HPDE6-E6E7 (cell line): Measurements from ENCODE around the gene DPH7.
"Not testable (repeated sequence)": the region's sequence is repeated elsewhere in the genome, so short reads cannot be mapped to it uniquely, and the experiment has no call there.

ENCODE experiments used
- DNase-seq: peaks from one replicate; pipeline ENCODE4 v3.0.0; 2011; ENCODE audit warnings: missing footprints; ENCODE audit errors: extremely low spot score

The DPH7 gene

DNA sequence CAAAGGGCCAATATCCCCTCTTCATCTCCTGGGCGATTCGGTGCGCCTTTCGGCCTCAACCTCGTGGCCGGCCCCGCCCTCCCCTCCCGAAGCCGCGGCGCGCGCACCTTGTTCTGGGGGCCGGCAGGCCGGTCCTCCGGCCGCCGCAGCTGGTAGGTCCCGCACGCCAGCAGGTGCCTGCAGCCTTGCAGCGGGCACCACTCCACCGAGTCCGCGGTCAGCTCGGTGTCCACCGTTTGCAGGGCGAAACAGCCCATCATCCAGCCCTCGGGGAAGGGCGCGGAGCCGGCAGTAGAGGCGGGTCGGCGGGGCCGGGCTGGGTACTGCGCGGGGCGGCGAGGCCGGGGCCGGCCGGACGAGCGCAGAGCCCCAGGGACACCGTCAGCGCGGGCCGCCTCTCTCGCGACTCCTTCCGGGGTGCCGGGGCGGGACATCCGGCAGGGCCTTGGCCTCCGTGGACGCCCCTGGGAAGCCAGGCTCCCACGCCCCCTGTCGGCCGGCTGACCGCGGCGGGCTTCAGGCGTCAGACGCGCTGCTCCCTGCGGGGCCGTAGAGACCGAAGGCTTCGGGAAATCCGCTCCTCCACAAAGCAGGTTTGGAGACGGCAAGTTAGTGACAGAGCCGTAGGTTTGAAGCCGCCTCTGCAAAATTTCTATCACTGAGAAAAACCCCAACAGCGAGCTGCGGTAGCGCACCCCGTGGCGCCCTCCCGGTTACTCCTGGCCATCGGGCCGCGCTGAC, at the start of gene DPH7:
TSS of gene DPH7 (minus strand) at position 408 of the 741 bp plus-strand sequence. CDS start at position 260, 148 bp downstream.
- peak; percentile 97 for DNase-seq

DNA sequence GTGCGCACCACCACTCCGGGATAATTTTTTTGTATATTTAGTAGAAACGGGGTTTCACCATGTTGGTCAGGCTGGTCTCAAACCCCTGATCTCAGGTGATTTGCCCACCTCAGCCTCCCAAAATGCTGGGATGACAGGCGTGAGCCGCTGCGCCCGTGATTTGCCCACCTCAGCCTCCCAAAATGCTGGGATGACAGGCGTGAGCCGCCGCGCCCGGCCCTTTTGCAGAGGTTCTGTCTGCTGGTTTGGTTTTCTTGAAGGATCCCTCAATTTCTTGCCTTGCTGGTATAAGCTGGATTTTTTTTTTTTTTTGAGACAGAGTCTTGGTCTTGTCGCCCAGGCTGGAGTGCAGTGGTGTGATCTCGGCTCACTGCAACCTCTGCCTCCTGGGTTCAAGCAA, 48.7 kb upstream of the DPH7 start:
- DNase-seq, result not testable (repeated sequence)

DNA sequence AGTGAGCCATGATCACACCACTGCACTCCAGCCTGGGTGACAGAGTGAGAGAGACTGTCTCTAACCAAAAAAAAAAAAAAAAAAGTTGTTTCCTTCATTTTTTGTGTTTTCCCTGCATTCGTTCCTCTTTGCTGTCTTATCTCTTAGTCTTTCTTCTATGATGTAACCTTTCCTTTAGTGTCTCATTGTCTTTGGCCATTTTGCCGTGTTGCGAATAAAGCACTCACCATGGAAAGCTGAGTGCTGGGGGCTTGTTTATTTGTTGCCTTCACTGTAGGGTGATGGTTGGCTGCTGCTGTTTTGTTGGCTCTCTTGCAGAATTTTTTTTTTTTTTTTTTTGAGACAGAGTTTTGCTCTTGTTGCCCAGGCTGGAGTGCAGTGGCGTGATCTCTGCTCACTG, 47.7 kb upstream of the DPH7 start:
- no peak for DNase-seq

- DNase-seq, result not testable (repeated sequence)
These were observed 43.5 kb upstream of the DPH7 start for GRCh38 chr9:137622211-137622610.

- no peak for DNase-seq
These were observed 42.5 kb upstream of the DPH7 start for GRCh38 chr9:137621131-137621757.

- DNase-seq, result no peak
These were observed 41.9 kb upstream of the DPH7 start for GRCh38 chr9:137620581-137620980.

- no peak for DNase-seq
These were observed 41.3 kb upstream of the DPH7 start for GRCh38 chr9:137620048-137620405.

- DNase-seq, result no peak
These were observed 40.7 kb upstream of the DPH7 start for GRCh38 chr9:137619240-137620047.

DNA sequence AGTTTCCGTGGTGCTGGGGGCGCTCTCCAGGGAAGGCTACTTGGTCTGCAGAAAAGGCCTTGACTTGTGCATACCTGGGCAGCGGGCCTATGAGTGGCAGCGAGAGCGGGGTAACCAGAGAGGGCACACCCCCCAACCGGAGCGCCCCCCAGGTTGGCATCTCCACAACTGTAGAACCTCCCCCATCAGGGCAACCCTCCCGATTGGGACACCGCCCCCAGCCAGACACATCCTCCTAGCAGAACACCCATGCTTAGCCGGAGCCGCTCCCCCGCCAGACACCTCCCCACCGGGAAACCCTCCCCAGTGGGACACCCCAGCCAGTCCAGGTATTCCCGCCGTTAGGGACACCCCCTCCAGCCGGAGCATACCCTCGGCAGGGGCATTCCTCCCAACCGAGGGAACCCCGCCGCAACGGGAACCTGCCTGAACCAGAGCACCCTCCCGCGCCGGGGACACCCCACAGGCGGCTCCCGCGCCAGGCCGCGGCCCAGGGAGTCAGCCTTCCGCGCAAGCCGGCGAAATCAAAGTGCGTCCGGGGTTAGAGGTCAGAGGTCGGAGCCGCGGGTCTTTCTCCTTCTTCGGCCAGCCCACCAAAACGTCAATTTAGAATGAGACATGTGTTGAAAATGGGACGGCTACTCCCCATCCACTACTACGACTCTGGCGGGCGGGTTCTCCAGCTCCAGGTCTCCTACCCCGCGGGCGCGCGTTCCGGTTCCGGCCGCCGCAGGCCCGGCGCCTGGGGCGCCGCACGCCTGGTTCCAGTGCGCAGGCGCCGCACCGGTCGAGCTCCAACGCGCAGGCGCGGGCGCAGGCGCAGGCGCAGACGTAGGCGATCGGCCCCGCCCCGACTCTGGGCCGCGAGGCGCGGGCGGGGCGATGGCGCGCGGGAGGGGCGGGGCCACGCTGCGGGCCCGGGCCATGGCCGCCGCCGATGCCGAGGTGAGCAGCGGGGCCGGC, 39.7 kb upstream of the DPH7 start, which contains the start of gene EHMT1:
TSS of gene EHMT1 (plus strand) at position 901 of the 963 bp plus-strand sequence. CDS start at position 925, 24 bp downstream.
- DNase-seq, result peak; percentile 86

- DNase-seq, result no peak
These were observed 36.7 kb upstream of the DPH7 start for GRCh38 chr9:137615387-137615871.

DNA sequence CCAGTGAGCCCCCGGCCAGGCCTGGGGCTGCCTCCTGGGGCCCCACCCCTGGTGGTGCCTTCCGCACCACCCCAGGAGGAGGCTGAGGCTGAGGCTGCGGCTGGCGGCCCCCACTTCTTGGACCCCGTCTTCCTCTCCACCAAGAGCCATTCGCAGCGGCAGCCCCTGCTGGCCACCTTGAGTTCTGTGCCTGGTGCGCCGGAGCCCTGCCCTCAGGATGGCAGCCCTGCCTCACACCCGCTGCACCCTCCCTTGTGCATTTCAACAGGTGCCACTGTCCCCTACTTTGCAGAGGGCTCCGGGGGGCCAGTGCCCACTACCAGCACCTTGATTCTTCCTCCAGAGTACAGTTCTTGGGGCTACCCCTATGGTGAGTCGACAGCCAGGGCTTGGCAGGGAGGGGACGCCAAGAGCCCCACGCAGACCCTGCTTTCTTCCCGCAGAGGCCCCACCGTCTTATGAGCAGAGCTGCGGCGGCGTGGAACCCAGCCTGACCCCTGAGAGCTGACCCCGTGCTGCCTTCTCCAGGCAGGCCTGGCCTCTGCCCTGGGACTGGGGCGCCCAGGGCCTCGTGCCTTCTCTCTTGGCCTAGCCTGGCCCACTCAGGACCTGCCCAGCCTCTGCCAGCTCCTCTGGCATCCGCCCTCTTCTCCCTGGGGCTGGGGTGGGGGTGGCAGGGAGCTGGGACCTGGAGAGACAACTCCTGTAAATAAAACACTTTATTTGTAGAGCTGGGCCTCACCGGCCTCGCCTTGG, 36.1 kb upstream of the DPH7 start:
- DNase-seq, result no peak

DNA sequence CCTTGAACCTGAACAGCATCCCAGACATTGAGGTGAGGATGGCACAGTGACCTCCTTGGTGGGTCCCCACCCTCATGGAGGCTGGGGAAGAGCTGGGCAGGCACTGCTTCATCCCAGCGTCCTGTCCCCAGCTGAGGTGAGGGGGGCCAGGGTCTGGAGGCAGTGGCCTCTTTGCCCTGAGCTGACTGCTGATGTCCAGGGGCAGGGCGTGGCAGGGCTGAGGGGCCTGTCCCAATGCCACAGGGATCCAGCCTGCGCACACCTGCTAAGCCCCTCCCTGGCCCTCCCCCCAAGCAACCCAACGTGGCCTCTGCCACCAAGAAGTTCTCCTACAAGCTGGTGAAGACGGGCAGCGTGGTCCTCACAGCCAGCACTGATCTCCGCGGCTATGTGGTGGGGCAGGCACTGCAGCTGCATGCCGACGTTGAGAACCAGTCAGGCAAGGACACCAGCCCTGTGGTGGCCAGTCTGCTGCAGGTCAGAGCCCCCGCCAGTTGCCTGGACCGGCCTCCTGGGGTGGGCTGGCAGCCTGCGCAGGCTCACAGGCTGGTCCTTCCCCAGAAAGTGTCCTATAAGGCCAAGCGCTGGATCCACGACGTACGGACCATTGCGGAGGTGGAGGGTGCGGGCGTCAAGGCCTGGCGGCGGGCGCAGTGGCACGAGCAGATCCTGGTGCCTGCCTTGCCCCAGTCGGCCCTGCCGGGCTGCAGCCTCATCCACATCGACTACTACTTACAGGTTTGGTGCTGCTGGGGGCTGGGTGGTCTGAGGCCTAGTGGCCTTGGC, 35.2 kb upstream of the DPH7 start:
- DNase-seq, result no peak

DNA sequence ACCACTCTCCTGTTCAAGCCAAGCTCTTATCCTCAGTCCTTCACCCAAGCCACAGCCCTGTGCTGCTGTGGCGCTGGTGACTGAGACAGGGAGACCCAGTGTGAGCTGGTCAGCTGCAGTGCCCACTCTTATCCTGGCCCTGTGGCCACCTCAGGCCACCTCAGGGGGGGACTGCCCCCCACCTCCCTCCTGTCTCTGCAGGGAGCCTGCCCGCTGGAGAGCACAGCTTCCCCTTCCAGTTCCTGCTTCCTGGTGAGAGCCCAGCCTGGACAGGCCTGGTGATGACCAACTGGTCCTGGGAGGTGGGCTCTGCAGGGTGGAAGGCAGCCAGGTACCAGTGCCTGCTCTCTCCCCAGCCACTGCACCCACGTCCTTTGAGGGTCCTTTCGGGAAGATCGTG, 34.5 kb upstream of the DPH7 start:
- DNase-seq, result no peak

- no peak for DNase-seq
These were observed 34.0 kb upstream of the DPH7 start for GRCh38 chr9:137612741-137613142.

- peak; percentile 98 for DNase-seq
These were observed 33.2 kb upstream of the DPH7 start for GRCh38 chr9:137611623-137612609.

GRCh38 chr9:137610944-137611343, 32.2 kb upstream of the DPH7 start:
- no peak for DNase-seq

DNA sequence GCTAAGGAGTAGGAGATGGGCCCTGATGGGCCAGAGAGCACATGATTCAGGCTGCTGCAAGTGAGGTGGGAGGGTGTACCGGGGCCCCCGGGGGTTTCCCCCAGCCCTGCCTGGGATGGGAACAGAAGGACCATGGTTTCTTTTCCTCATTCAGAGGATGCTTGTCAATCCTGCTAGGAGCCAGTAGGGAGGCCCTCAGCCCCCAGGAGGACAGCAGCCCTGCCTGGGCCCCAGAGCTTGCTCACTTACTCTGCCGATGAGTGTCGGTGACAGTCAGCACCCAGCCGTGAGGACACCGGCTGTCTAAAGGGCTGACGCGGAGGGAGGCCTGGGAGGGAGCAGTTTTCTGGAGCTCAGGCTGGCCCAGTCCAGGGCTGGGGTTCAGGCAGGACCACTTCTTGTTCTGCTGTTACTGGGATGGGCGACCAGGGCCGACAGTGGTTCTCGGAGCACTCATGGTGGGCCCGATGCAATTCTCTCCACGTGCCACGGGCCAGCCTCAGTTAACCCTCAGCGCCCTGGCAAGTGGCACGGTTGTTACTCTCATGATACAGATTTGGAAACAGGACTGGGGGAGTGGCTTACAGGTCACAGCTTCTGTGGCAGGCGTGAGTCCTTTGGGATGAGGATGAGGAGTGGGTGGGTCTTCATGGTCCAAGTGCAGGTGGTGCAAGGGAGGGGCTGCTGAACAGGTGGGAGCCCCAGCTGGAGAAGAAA, 28.6 kb upstream of the DPH7 start:
- DNase-seq, result no peak

- no peak for DNase-seq
These were observed 28.0 kb upstream of the DPH7 start for GRCh38 chr9:137606734-137607138.
